GM18858 (cell line): ENCODE results near the gene SPX.

Source experiments
- ATAC-seq: cut with Tn5 transposase; IDR thresholded peaks from one replicate; pipeline ENCODE4 v1.9.1; 2021; ENCODE audit not compliant: unreplicated experiment

Gene SPX

GRCh38 chr12:21526053-21526452, at the start of gene SPX:
SPX (plus strand) TSS chr12:21526296; CDS start chr12:21526473, 177 bp downstream.
- no peak for ATAC-seq

- ATAC-seq: no peak
Observed at GRCh38 chr12:21476949-21477348, 49.1 kb upstream of the SPX start.

GRCh38 chr12:21478756-21479455, 47.2 kb upstream of the SPX start:
- ATAC-seq: no peak

GRCh38 chr12:21483531-21483930, 42.6 kb upstream of the SPX start:
- ATAC-seq: no peak

GRCh38 chr12:21485998-21486397, 40.1 kb upstream of the SPX start:
- ATAC-seq: no peak

- ATAC-seq: no peak
Observed at GRCh38 chr12:21499765-21500164, 26.3 kb upstream of the SPX start.

GRCh38 chr12:21500786-21501257, 25.3 kb upstream of the SPX start:
- peak; percentile 0 for ATAC-seq

GRCh38 chr12:21501258-21502163, 24.6 kb upstream of the SPX start, which contains the start of the genes GOLT1B and RECQL:
GOLT1B (plus strand) TSS chr12:21501789; CDS start chr12:21501924, 135 bp downstream.
RECQL (minus strand) TSS chr12:21501635; CDS start chr12:21499570, 2,065 bp downstream.
- peak; percentile 99 for ATAC-seq

GRCh38 chr12:21502164-21502496, 24.0 kb upstream of the SPX start:
- ATAC-seq: peak; percentile 0

GRCh38 chr12:21502872-21503271, 23.2 kb upstream of the SPX start:
- ATAC-seq: no peak

- no peak for ATAC-seq
Observed at GRCh38 chr12:21505888-21506287, 20.2 kb upstream of the SPX start.

GRCh38 chr12:21507849-21508248, 18.2 kb upstream of the SPX start:
- ATAC-seq: no peak

GRCh38 chr12:21509768-21510167, 16.3 kb upstream of the SPX start:
- ATAC-seq: peak; percentile 89

- ATAC-seq: no peak
Observed at GRCh38 chr12:21516281-21516680, 9.8 kb upstream of the SPX start.

GRCh38 chr12:21518451-21518850, 7.6 kb upstream of the SPX start:
- no peak for ATAC-seq

GRCh38 chr12:21521541-21521940, 4.6 kb upstream of the SPX start:
- ATAC-seq: no peak

- no peak for ATAC-seq
Observed at GRCh38 chr12:21523148-21523547, 2.9 kb upstream of the SPX start.

- ATAC-seq: no peak
Observed at GRCh38 chr12:21526721-21527345, 737 bp downstream of the SPX start.

GRCh38 chr12:21527451-21528180, 1.5 kb downstream of the SPX start:
- ATAC-seq: peak; percentile 96

- ATAC-seq: no peak
Observed at GRCh38 chr12:21528953-21529352, 2.9 kb downstream of the SPX start.

- no peak for ATAC-seq
Observed at GRCh38 chr12:21529456-21529855, 3.4 kb downstream of the SPX start.
